Uterus (tissue), 2 donors: ENCODE results near the gene CECR2.

ENCODE experiments used
- POLR2A ChIP-seq, 2 donors: fragments of 450-650 bp; IDR thresholded peaks; one replicate each; pipeline ENCODE4 v1.6.1; 2016; ENCODE audit warnings: antibody characterized with exemption in 2 of 2, mild to moderate bottlenecking in 1 of 2, moderate library complexity in 1 of 2
- TF ChIP-seq, protein P1 (sequence below), 4 experiments: fragments of 200-600 bp in 2 of 4; fragments of 450-650 bp in 2 of 4; sonication (generic) in 2 of 4; IDR thresholded peaks; one replicate each; pipeline ENCODE4 v1.5.1; 2016 to 2019; ENCODE audit warnings: antibody characterized with exemption in 4 of 4, mild to moderate bottlenecking in 2 of 4, moderate library complexity in 1 of 4

GRCh38 chr22:17331690-17332089, 37.6 kb upstream of the CECR2 start:
- TF ChIP-seq, protein P1, sequence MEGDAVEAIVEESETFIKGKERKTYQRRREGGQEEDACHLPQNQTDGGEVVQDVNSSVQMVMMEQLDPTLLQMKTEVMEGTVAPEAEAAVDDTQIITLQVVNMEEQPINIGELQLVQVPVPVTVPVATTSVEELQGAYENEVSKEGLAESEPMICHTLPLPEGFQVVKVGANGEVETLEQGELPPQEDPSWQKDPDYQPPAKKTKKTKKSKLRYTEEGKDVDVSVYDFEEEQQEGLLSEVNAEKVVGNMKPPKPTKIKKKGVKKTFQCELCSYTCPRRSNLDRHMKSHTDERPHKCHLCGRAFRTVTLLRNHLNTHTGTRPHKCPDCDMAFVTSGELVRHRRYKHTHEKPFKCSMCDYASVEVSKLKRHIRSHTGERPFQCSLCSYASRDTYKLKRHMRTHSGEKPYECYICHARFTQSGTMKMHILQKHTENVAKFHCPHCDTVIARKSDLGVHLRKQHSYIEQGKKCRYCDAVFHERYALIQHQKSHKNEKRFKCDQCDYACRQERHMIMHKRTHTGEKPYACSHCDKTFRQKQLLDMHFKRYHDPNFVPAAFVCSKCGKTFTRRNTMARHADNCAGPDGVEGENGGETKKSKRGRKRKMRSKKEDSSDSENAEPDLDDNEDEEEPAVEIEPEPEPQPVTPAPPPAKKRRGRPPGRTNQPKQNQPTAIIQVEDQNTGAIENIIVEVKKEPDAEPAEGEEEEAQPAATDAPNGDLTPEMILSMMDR (IDR thresholded peaks at IDR 0.05): no peak
- TF ChIP-seq POLR2A (IDR thresholded peaks at IDR 0.05): no peak
